Endometrial microvascular endothelial cells (primary cell): ENCODE measurements around the gene KCND3. TPM values are rescaled to one million over a fixed set of nuclear protein-coding genes. Genes with fewer than 3 reads are reported as not detected.

Source experiments
- in situ Hi-C: cut with HindIII; loops from 2 replicates; pipeline ENCODE4 v1.10.0; 2017; ENCODE audit warnings: low sequenced_read_pairs, low pct_unique_long_range_greater_than_20kb; ENCODE audit errors: inconsistent ontology term
- total RNA-seq: library from RNA; depleted of rRNA; stranded (reverse); fragments of >200 nt; gene quantifications from one replicate; pipeline ENCODE4 v1.2.3, GENCODE V29; 2015; ENCODE audit errors: inconsistent ontology term

Gene KCND3
- total RNA-seq, result not detected

DNA sequence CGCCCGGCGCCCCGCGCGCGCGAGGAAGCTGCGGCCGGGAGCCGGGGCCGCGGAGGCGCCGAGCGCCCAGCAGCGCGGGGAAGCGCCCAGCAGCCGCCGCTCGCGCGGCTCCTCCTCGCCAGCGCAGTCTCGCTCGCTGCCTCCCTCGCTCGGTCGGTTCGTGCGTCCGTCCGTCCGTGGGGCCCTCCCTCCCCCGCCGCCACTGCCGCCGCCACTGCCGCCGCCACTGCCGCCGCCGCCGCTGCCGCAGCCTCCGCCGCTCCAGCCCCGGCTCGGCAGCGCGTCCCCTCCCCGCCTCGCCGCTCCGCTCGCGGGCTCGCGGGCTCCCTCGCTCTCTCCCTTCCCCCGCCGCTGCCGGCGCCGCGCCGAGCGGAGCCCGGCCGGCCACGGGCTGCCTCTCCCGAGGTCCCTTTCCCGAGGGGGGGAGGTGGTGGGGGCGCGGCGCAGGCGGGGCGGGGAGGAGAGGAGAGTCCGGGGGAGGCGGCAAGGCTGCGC lies at the start of gene KCND3:
Gene KCND3, minus strand, starts transcription at position 138 of the 495 bp plus-strand sequence.
- in situ Hi-C loops, result no loop called here

DNA sequence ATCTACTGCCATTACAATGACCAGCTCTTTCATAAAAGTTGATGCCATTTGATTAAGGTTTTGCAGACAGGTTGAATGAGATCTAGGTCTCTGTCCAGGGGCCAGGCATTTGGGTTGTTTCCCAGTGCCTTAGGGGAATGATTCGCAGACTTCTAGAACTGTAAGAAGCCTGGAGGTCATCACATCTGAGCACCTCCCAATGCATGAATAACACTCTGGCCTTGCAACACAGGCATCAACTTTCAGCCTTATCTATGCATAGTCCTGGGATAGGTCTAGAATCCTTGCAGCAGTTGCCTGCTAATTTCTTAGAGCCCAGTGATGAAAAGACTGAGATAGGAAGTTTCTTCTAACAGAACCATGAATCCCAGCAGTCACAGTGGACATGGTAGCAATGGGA lies 44.8 kb upstream of the KCND3 start:
- in situ Hi-C loops, result no loop called here

DNA sequence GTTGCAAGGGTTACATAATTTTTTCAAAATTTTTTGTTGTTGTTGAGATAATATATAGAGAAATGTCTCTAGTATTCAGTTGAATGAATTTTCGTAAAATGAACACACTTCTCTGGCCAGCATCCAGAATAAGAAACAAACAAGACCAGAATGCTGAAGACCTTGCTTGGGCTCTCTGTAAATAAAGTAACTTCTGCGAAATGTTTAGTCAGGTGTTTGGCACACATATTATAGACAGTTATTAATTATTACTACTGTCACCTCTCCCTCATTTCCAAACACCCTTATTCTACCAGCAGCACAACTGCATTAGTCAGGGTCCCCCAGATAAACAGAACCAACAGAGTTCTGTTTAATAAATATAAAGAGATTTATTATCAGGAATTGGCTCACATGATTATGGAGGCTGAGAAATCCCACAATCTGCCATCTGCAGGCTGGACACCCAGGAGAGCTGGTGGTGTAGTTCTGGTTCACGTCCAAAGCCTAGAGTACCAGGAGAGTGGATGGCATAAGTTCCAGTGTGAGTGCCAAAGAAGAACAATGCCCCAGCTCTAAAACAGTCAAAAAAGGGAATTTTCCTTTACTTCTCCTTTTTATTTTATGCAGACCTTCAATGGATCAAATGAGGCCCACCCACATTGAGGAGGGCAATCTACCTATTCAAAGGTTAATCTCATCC lies 44.1 kb upstream of the KCND3 start:
- in situ Hi-C loops, result no loop called here

GRCh38 chr1:112030157-112030556 lies 40.7 kb upstream of the KCND3 start:
- in situ Hi-C loops, result no loop called here

DNA sequence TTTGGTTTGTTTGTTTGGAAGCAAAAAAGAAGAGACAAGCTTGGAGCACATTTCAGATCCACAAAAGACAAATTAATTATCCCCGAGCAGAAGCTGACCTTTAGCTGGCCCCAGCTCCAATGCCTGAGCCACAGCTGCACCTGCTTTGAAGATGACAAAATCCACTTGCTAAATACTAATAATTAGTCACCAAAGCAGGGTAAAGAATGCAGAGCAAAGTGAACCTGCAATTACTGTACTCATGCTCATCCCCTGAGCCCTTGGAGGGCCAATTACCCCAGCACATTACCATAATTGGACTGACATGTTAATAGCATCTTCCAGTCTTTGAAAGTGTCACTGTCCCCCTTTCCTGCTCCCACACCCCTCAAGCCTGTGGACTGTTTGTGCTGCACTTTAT lies 38.2 kb upstream of the KCND3 start:
- in situ Hi-C loops, result no loop called here

- in situ Hi-C loops, result no loop called here
Measured at GRCh38 chr1:112026501-112026900, 37.0 kb upstream of the KCND3 start.

DNA sequence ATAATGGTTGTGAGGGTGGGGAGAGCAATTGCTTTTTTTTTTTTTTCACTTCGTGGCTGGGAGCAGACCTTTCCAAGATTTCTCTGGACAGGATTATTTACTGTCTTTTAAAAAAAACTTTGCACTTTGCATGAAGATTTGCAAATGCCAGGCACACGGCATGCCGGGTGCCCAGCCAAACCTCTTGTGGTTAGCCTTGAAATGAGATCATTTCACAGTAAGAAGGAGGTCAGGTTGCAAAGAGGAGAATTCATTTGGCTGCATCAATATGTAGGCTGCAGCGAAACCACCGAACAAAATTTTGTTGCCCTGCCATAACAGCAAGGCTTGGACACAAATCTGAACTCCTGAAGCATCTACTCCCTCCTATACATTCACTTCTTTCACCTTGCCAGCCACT lies 36.5 kb upstream of the KCND3 start:
- in situ Hi-C loops, result no loop called here

DNA sequence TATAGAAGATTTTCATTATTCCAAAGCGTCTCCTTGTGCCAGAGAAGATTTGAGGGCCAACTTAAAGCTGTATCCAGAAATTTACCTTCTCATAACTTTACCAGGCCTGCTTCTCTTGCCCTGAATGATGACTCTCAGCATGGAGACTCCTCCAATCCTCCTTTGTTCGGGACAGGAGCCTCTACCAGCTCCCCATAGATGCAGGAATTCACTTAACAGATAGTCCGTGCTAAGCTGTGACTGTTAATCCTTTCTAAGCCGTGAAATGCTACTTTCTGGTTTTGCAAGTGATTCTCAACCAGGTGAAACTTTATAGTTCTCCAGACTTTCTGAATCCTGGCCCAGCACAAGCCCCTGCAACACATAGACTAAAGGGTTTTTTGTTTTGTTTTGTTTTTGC lies 31.8 kb upstream of the KCND3 start:
- in situ Hi-C loops, result no loop called here

DNA sequence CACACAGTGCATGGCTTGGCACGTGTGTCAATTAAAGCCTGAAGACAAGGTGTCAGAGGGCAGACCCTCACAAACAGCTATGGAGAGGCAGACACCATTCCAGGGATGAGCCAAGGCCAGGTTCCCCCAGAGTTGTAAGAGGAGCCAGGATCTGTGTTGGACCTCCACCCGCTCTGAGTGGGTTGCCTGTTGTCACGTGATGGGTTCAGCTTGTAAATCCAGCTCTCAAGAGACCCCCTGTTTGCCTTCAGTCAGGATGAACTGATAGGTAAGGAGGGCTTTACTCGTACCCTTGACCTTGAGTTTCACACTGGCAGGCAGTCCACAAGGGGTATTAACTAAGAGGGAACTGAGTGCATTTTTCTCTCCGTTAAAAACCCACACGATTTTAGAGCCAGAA lies 27.7 kb upstream of the KCND3 start:
- in situ Hi-C loops, result no loop called here

DNA sequence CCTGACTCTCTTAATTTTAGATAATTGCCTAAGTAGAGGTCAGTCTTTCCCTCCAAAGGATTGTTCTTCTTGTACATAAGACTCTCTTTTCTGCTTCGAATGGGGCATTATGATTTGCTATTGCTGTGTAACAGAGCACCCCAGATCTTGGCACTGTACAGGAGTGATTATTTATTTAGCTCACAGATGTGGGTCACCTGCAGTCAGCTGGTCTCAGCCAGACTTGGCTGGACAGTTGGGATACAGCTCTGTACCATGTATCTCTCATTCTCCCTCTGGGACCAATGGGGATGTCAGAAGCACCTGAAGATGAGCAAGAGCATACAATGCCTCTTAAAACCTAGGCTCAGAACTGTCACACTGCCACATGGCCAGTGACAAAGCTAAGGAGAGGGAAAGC lies 23.4 kb upstream of the KCND3 start:
- in situ Hi-C loops, result no loop called here

DNA sequence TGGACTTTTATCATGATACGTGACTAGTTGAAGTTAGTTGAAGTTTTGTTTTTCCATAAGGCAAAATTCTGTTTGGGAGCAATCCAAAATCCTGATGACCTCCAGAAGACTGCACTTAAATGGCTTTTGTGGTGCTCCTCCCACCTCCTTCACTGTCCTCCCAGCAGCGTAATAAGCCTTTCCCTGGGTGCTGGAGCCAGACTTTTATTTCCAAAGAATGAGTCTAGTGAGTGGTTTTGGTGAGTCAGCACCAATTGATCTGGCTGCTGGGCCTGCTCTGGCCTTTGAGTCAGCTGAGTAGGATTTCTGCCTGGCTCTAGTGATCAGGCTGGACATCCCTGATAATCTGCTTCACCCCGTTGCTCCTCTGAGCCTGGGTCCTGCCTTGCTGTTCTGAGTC lies 21.7 kb upstream of the KCND3 start:
- in situ Hi-C loops, result no loop called here

DNA sequence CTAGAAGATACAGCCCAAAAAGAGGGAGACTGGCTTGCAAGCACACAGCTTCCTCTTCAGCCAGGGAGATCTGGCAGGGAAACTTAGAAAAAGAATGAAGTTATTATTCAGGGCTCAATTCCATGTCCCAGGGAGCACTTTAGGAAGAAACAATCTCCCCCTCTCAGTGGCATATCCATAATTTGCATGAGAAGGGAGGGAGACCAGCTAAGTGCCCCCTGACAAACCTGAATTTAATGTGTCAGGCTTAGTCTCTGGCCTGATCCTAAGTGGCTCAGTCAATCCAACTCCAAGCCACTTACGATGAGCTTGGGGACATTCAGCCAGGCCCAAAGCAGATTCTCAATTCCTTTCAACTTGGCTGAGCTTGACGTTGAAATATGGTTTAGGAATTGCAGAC lies 17.7 kb upstream of the KCND3 start:
- in situ Hi-C loops, result no loop called here

DNA sequence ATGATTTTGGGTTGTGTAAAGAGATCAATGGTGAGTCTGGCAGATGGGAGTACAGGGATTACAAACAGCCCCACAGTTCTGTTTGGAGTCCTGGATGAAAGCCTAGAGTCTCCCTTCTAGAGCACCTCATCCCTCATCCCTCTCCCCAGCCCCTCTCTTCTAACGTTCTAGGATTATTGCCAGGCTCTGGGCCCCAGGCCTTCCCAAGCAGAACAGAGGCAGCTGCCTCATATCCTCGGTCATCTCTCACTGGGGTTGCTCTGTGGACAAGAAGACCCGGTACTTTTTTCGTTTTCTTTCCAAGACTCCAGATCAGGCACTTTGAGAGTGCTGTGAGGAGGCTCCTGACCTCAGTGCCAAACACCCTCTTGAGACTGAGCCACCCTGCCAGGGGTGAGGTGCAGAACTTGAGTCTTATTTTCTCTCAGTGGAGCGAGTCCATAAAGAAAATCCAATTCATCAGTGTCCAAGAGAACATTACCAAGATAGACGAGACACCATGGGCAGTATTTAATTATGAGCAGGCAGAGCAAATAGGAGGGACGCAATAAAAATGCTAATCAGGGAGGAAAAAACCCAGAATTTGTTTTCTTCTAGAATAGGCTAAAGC lies 17.1 kb upstream of the KCND3 start:
- in situ Hi-C loops, result no loop called here

- in situ Hi-C loops, result no loop called here
Measured at GRCh38 chr1:112004076-112004475, 14.6 kb upstream of the KCND3 start.

- in situ Hi-C loops, result no loop called here
Measured at GRCh38 chr1:112002514-112002913, 13.0 kb upstream of the KCND3 start.

- in situ Hi-C loops, result no loop called here
Measured at GRCh38 chr1:112001436-112001835, 12.0 kb upstream of the KCND3 start.

- in situ Hi-C loops, result no loop called here
Measured at GRCh38 chr1:112000048-112000447, 10.6 kb upstream of the KCND3 start.

GRCh38 chr1:111998332-111998731 lies 8.9 kb upstream of the KCND3 start:
- in situ Hi-C loops, result no loop called here

DNA sequence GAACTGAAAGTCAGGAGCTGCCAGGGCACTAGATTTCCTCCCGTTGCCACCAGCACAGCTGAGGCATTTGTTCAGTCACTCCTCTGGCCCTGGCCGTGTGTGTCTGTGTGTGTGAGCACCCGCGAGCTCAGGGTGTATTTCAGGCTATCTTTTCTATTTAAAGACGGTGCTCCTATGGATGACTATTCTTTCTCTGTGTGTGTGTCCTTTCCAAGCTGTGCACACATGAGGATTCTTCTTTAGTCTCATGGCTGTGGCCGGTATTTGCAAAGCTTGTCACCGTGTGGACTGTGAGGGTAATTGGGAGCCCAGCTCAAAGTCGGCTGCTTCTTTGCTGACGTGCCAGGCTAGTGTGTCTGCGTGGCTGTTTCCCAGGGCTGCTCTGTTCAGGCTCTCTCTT lies 3.0 kb upstream of the KCND3 start:
- in situ Hi-C loops, result no loop called here

DNA sequence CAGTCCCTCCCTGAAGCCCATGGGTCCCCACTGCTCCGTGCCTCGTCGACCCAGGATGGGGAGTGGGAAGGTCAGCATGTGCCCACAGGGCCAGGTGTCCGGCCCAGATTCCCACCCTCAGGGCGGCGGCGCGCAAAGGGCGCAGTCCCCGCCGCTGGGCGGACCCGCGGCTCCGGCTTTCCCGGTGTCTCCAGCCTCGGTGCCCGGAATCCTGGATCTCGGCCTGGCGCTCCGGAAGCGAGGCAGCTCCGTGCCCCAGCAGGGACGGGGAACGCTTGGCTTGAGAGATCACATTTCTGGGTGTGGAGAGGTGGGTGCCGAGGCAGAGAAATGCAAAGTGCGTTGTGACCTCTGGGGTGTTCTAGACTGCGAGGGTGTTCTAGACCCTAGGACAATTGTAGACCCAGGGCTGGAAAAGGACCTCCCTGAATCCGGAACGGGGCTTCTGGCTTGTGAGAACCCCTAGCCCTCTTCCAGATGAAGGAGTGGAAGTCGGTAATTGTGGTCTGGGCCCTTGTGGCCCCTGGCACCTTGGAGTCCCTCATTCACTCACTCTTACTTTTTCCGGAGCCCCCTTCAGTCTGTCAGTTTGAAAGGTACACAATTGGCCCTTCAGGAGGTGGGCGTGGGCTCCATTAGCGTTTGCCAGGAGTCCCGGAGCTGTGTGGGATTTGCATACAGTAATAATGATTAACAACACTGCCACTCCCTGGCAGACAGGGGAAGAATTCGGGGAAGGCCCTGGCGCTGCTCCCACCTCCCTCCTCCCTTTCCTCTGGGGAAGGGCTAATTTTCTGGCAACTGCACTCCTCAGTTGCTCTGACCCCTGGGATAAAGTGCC lies 1.6 kb upstream of the KCND3 start:
- in situ Hi-C loops, result no loop called here
